NCI-H2081 treated with DMSO at 0.1 percent for 48 hours (cell line): Measurements from ENCODE around the gene RAP1GDS1.
"Not testable (repeated sequence)": the region's sequence is repeated elsewhere in the genome, so short reads cannot be mapped to it uniquely, and the experiment has no call there.

Experiments
- DNase-seq: peaks from one replicate; lab custom pipeline; 2025; lab: John Stamatoyannopoulos, UW

RAP1GDS1 gene

DNA sequence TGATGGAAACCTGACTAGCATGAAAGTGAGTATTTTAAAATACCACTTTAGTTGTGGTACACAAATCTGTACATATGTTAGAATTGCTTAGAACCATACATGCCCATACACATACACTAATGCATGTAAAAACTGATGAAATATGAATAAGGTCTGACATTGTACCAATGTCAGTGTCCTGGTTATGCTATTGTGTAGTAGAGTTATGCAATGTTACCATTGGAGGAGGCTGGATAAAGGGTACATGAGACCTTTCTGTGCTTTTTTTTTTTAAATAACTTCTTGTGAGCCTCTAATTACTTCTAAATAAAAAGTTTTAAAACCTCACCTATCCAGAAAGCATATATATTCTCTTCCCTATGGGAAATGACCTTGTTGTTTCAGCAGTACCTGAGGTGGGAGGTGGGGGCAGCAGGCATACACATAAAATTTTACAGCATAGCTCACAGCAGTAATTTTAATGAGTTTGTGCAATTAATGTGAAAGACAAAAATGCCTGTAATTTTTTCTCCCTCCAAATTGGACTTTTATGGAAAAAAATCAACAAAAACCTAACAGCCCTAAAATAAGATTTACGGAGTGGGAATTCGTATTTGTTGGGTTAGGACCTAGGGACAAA is 97.6 kb downstream of the RAP1GDS1 start:
- no peak for DNase-seq

DNA sequence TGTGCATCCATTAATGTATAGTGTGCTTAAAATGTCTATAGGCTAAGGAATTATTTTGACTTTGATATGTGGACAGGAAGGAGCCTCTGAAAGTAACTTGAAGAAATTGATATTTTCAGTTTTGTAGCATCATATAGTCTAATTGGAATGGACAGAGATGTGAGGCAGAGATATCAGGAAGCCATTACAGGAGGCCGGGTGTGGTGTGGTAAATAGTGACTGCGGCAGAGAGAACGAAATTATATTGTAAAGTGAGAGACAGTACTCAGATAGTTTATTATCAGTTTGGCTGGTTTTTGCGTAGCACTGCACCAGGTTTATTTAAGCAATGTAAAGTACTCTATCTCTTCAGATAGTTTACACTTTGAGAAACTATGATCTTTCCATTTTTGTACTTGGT is 98.5 kb downstream of the RAP1GDS1 start:
- DNase-seq, result no peak

DNA sequence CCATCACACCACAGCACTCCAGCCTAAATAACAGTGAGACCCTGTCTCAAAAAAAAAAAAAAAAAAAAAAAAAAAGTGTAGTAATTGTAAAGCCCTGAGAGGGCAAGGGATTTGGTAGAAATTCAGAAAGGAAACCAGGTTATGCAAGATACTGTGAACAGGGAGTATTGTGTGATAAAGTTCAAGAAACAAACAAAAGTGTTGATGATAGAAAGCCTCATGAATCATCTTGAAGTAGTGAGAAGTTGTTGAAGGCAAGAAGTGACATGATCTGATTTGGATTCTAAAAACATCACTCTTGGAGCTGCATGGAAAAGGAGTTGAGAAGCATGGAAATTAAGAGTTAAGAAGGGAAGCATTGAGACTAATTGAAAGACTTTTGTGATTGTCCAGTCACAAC is 102.2 kb downstream of the RAP1GDS1 start:
- no peak for DNase-seq

DNA sequence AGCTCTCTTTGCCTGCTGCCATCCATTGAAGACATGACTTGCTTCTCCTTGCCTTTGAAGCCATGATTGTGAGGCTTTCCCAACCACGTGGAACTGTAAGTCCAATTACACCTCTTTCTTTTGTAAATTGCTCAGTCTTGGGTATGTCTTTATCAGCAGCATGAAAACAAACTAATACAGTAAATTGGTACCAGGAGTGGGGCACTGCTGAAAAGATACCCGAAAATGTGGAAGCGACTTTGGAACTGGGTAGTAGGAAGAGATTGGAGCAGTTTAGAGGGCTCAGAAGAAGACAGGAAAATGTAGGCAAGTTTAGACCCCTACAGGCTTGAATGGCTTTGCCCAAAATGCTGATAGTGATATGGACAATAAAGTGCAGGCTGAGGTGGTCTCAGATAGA is 105.1 kb downstream of the RAP1GDS1 start:
- DNase-seq, result not testable (repeated sequence)

DNA sequence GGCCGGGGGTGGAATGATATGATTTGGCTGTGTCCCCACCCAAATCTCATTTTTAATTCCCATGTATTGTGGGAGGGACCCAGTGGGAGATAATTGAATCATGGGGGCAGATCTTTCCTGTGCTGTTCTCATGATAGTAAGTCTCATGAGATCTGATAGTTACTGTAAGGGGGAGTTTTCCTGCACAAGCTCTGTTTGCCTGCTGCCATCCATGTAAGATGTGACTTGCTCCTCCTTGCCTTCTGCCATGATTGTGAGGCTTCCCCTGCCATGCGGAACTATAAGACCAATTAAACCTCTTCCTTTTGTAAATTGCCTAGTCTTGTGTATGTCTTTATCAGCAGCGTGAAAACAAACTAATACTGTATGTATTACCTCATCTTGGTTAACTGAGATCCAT is 106.8 kb downstream of the RAP1GDS1 start:
- DNase-seq, result not testable (repeated sequence)

DNA sequence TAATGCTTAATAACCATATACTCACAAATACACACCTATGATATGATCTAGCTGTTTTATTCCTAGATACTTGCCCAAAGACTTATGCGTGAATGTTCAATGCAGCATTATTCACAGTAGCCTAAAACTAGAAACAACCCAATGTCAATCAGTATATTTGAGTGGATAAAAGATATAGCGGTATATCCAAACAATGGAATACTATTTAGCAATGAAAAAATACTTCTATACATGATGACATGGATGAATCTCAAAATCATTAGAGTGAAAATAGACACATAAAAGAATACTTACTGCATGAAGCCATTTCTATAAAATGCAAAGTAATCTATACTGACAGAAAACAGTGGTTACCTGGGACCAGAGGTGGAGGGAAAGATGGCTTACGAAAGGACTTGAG is 108.1 kb downstream of the RAP1GDS1 start:
- DNase-seq, result no peak

DNA sequence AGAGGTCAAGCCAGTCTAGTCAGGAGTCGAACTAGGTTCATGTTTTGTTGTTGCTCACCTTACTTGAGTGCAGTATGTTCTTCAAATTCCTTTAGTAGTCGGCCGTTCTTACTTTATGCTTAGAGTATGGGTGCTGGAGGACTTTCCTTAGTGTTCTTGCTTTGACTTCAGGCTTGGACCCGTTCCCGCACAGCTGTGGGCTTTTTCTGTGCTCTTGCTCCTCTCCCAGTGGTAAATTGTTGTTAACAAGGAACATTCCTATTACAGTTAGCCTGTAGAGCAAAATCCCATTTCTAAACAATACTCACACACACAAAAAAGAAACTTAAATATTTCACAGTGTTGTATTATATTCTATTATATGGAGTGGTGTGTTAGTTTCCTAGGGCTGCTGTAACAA is 113.5 kb downstream of the RAP1GDS1 start:
- DNase-seq, result no peak

DNA sequence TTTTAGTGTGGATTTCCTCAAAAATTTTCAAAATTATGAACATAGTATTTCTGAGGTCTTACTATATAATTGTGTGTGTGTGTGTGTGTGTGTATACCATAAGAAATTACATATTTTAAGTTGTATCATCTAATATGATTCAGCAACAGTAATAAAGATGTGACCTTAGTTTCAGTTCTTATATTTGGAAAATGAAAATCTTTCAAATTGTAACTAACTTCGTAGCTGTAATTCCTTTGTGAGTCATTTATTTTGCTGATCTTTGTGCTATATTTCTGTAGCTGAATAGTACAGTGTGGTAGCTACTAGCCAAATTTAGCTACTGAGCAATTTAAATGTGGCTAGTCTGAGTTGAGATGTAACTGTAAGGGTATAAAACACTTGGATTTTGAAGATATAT is 116.4 kb downstream of the RAP1GDS1 start:
- DNase-seq, result no peak

DNA sequence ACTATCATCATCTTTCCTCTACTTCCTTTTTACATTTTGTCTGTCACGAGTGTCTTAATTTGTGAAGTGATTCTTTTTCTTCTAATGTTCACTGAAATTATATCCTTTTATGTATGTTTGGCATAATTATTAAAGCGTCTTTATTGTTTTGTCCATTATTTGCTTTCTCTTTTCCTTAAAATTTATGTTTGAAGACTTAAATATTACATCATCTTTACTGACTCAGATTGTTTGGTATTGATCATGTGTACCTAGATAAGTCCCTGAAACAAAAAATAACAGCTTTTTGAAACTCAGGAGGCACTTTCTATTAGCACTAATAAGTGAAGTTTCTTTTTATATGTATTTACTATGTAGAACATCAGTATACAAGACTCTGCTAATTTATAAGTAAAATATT is 120.1 kb downstream of the RAP1GDS1 start:
- DNase-seq, result no peak

DNA sequence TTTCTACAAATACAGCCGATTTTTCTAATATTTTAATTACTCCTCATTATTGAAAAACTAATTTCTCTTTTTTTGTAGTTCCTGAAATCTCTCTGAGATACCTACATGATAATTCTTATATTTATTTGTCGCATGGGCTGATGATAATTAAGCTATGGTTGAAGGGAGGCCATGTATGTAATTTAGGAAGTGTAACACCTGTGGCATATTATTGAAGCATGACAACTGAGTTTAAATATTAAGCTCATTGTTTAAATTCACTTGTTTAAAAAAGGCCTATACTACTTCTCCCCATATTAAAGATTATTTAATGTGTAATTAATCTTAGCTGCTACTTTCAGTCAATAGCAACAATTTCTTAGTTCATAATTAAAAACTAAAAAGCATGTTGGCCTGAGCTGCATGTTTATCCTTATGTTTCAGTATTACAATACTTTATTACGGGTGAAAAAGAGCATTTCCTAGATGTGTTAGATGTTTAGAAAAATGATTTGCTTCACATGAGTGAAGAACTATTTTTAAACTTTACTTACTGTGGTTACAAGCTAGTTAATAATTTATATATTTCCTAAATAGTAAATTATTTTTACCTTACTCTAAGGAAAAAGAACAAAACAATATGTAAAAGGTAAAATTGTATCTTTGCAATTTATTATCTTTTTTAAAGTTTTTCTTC is 122.4 kb downstream of the RAP1GDS1 start:
- no peak for DNase-seq

DNA sequence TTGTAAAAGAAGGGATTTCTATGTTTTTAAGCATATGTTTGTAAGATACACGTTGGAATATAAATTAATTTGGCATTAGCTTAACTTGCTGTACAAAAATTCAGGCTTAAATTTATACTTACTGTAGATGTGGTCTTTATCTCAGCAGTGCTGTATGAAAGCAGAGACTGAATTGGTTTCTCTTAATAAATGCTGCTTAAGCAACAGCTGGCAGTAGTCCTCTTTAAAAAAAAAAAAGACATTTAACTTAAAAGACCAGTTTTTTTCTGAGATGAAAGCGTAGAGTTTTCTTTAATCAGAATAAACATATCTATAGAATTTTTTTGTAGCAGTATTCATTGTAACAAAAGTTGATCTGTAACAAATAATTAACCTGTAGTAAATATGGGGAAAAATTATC is 124.6 kb downstream of the RAP1GDS1 start:
- DNase-seq, result no peak

DNA sequence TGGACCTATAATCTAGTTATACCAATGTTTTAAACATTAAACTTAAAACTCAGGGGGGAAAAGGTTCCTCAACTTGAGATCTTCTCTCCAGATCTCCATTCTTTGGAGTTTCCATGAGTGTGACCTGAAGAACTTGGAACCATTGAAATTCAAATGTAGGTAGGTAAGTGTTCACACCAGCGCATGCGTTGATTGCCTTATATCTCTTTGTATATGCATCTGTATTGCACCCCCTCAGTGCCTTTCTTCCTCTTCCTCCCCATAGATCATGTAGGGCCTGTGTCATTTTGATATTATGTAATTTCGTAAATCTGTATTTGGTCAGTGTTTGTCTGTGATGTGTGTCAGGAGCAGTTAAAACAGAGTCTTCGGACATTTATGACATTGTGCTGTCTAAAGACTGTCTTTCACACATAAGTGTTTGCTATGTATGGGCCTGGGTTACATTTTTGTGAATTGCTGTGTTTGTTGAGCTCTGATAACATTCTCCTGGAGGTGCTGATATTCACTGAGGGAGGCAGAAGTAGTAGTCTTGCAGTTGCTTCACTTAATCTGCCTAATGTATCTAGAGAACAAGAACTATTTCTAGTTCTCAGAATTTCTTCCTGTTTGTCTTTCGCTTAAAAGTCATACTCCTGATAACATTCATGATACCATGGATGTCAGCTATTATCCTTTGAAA is 126.3 kb downstream of the RAP1GDS1 start:
- DNase-seq, result no peak

DNA sequence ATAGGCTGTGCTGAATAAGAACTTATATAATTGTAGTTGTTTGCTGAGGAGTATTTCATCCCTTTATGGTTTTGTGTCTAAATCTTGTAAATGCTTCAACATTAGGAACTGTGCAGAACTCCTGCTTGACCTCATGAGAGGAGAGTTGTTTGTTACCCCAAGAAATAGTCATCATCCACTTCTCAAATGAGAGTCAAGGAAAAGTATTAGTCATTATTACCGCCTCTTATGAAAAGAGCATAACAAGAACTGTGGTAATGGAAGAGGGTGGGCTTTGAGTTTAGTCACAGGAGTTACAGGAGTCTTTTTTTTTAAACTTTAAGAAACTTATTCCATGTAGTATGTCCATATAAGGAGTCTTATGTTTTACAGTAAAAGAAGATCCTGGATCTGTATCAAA is 132.9 kb downstream of the RAP1GDS1 start:
- no peak for DNase-seq

DNA sequence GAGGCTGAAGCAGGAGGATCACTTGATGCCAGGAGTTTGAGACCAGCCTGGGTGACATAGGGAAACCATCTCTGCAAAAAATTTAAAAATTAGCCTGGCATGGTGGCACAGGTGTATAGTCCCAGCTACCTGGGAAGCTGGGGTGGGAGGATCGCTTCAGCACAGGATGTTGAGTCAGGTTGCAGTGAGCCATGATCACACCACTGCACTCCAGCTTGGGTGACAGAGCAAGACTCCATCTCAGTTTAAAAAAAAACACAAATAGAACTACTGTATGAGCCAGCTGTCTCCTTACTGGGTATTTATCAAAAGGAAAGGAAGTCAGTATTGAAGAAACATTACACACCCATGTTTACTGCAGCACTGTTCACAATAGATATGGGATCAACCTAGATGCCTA is 138.7 kb downstream of the RAP1GDS1 start:
- no peak for DNase-seq

DNA sequence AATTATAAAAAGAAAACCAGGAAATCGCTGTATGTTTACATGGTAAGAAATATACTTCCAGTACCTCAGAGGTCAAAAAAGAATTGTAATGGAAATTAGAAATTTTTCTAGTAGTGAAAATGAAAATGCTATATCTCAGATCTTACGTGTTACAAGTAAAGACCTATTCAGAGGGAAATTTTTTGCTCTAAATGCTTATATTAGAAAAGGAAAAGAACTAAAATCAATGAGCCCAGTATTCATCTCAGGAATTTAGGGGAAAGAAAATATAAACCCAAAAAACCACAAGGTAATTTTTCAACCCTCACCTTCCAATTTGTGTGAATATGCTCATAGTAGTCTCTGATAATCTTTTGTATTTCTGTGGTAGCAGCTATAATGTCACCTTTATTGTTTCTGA is 145.6 kb downstream of the RAP1GDS1 start:
- DNase-seq, result no peak

DNA sequence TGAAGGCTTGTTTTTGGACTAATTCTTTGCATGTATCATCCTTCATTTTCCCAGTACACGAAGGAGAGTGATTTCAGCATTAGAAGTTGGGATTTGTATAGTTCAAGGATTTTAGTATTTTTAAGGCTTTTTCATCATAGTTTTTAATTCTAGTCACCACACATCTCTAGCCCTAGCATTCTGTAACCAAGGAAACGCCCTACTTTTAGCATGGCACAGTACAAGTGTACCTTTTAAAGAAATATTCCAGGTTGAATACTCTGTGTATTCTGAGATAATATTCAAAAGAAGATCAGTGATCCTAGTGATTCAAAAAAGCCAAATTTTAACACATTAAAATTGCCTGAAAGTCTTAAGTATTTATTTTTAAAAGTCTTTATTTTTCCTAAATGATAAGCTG is 150.5 kb downstream of the RAP1GDS1 start:
- no peak for DNase-seq

DNA sequence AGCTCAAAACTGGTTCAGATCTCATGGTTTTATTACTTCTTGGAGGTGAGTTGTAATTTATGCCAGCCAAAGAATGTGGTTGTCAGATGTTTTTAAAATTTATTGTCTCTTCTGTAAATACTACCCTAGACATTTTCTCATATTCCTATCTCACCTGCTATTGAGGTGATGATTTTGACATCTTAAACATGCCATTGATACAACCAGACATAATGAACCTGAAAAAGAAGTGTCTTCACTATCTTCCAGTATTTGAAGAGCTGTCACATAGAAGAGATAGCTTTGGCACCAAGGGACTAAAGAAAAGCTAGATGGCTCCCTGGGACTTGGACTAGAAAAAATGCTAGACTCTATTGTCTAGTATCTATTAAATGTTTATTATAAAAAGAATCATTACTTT is 155.7 kb downstream of the RAP1GDS1 start:
- no peak for DNase-seq

DNA sequence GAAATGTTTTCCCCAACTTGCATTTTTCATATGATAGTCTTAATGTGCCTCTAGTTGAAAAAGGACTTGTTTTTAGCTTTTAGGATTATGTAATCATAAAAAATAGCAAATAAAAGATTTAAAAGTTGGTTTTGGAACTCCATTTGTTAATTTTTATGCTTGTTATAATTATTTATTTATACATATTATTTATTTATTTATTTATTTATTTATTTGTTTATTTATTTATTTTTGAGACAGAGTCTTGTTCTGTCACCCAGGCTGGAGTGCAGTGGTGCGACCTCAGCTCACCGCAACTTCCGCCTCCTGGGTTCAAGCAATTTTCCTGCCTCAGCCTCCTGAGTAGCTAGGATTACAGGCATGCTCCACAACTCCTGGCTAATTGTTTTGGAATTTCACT is 159.0 kb downstream of the RAP1GDS1 start:
- DNase-seq, result not testable (repeated sequence)

DNA sequence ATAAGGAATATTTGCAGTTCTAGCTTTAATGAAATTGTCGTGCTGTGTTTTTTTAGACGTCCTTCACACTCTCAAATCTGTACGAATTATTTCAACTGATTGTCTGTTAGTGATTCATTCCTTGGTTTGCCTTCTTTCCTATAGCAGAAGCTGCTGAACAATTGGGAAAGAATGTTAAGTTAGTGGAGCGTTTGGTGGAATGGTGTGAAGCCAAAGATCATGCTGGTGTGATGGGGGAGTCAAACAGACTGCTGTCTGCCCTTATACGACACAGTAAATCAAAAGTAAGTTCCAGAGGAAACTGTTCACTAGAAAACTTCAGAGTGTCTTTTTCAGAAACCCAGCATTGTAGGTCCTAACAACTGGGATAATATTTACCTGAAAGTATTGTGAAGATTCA is 159.9 kb downstream of the RAP1GDS1 start:
- DNase-seq, result no peak

DNA sequence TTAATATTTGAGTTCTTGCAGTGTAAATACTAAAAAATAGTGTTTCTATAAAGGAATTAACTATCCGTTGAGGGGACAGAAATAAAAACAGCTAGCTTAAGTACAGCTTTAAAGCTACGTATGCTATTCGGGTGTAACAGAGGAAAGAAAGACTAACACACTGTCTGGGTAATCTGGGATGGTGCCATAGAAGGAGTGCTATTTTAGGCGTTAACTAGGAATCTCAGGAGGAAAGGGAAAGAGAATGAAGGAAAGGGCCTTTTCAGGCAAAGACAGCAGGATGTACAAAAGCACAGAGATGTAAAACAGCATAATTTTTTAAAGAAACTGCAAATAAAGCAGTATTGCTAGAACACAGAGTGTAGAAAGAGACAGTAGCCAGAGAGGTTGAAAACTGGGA is 161.8 kb downstream of the RAP1GDS1 start:
- no peak for DNase-seq

DNA sequence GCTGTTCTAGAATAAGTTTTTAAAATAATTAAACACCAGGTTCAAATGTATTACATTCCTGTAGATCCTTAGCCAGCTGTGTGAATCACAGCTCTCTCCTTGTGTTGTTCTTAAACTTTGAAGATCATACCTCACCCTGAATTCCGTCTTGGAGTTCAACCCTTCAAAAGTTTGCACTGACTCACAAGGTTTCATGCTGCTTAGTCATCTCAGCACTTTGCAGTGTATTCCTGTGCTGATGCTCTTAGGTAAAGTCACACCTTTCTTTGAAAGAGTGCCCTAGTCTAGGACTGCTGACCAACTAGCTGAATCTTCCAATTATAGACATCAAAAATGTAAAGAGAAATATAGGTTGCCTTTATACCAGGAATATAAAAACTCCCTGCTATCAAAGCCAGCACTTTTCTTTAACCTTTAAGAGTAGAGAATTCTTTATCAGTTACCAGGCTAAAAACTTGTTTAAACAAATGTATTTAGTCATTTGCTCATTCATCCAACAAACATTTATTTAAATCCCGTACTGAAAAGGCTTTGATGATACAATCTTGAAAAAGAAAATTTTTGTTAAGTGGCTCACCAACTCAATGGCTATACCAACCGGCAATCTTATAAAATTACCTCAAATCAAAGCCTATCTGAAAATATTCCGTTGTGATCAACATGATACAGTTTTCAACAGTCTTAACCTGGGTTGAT is 169.7 kb downstream of the RAP1GDS1 start:
- no peak for DNase-seq

DNA sequence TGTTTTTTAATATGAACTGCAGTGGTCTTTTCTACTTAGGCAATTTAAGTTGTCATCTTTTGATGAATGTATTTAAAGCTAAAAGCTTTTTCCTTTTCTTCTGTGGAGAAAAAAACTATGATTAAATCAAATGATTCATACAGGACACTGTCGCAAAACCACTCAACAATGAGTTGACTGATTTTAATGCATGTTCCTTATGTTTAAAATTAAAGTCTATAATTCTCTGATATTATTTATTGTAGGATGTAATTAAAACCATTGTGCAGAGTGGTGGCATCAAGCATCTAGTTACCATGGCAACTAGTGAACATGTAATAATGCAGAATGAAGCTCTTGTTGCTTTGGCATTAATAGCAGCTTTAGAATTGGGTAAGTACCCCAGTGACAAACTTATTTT is 172.5 kb downstream of the RAP1GDS1 start:
- DNase-seq, result peak; percentile 38

DNA sequence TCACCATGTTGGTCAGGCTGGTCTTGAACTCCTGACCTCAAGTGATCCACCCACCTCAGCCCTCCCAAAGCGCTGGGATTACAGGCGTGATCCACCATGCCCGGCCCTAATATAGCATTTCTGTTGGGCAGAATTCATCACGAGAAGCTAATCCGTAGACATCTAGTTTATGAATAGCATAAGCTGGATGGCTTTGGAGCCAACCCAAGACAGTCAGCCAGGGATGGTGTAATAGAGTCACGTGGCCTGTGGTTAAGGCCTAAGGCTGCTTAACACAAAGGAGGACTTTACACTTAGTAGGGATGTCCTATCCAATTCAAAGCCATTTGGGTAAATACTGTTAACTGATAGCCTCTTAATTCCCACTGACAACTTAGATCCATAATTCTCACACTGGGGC is 173.6 kb downstream of the RAP1GDS1 start:
- DNase-seq, result no peak
